HG03175 (cell line): Measurements from ENCODE around the gene TECPR1.

Experiments used
- ATAC-seq: cut with Tn5 transposase; IDR thresholded peaks from one replicate; pipeline ENCODE4 v1.9.1; 2021; ENCODE audit warnings: mild to moderate bottlenecking, moderate library complexity; ENCODE audit not compliant: unreplicated experiment

The TECPR1 gene

GRCh38 chr7:98193474-98194180 lies 58.4 kb downstream of the TECPR1 start:
- no peak for ATAC-seq

- ATAC-seq: no peak
Measured at GRCh38 chr7:98192781-98193457, 59.1 kb downstream of the TECPR1 start.

- no peak for ATAC-seq
Measured at GRCh38 chr7:98191668-98192431, 60.2 kb downstream of the TECPR1 start.

GRCh38 chr7:98189559-98189958 lies 62.5 kb downstream of the TECPR1 start:
- no peak for ATAC-seq

GRCh38 chr7:98187138-98187502 lies 64.9 kb downstream of the TECPR1 start:
- ATAC-seq: no peak

GRCh38 chr7:98186452-98187137 lies 65.4 kb downstream of the TECPR1 start:
- ATAC-seq: no peak

GRCh38 chr7:98185101-98185500 lies 66.9 kb downstream of the TECPR1 start:
- ATAC-seq: no peak

GRCh38 chr7:98180751-98181150 lies 71.3 kb downstream of the TECPR1 start:
- ATAC-seq: no peak

GRCh38 chr7:98178762-98179490 lies 73.1 kb downstream of the TECPR1 start:
- ATAC-seq: no peak

- no peak for ATAC-seq
Measured at GRCh38 chr7:98178321-98178720, 73.7 kb downstream of the TECPR1 start.

GRCh38 chr7:98177553-98177952 lies 74.5 kb downstream of the TECPR1 start:
- no peak for ATAC-seq

- no peak for ATAC-seq
Measured at GRCh38 chr7:98175260-98175940, 76.6 kb downstream of the TECPR1 start.

- ATAC-seq: no peak
Measured at GRCh38 chr7:98174334-98175259, 77.4 kb downstream of the TECPR1 start.

GRCh38 chr7:98171449-98171848 lies 80.6 kb downstream of the TECPR1 start:
- no peak for ATAC-seq

- ATAC-seq: no peak
Measured at GRCh38 chr7:98170966-98171365, 81.1 kb downstream of the TECPR1 start.

GRCh38 chr7:98168904-98169621 lies 83.0 kb downstream of the TECPR1 start:
- no peak for ATAC-seq

- ATAC-seq: peak; percentile 82
Measured at GRCh38 chr7:98168181-98168903, 83.7 kb downstream of the TECPR1 start.

- no peak for ATAC-seq
Measured at GRCh38 chr7:98167653-98168052, 84.4 kb downstream of the TECPR1 start.
